H1 (cell line): Measurements from ENCODE around the gene PINK1.

ENCODE experiments used
- BACH1 ChIP-seq: IDR thresholded peaks from 2 replicates; pipeline ENCODE4 v1.6.1; 2012; ENCODE audit warnings: low read length, improper control_type of control experiment
- CHD2 ChIP-seq: IDR thresholded peaks from 2 replicates; pipeline ENCODE4 v1.6.1; 2012; ENCODE audit warnings: low read length, improper control_type of control experiment
- CREB1 ChIP-seq: IDR thresholded peaks from 2 replicates; pipeline ENCODE4 v1.6.1; 2012; ENCODE audit warnings: inconsistent platforms
- EP300 ChIP-seq, 2 experiments: IDR thresholded peaks; 1 replicate in 1 of 2; 2 replicates in 1 of 2; pipeline ENCODE4 v1.6.1; 2011 to 2012; ENCODE audit warnings: low read depth in 2 of 2, low read length in 2 of 2, mild to moderate bottlenecking in 2 of 2, borderline replicate concordance in 1 of 2, inconsistent platforms in 1 of 2, moderate library complexity in 1 of 2
- EZH2 ChIP-seq: fragments of 200-600 bp; sonication (generic); IDR thresholded peaks from 2 replicates; pipeline ENCODE4 v1.7.1; 2012; ENCODE audit warnings: low read depth, mild to moderate bottlenecking, moderate library complexity, low read length, inconsistent platforms; ENCODE audit not compliant: severe bottlenecking
- GABPA ChIP-seq: IDR thresholded peaks from 2 replicates; pipeline ENCODE4 v1.6.1; 2011; ENCODE audit warnings: mild to moderate bottlenecking, low read length, moderate library complexity, borderline replicate concordance; ENCODE audit not compliant: insufficient read depth
- POLR2A ChIP-seq, 2 experiments: IDR thresholded peaks; 1 replicate in 1 of 2; 2 replicates in 1 of 2; pipeline ENCODE4 v1.6.1; 2011; ENCODE audit warnings: low read depth in 2 of 2, low read length in 2 of 2, mild to moderate bottlenecking in 2 of 2; ENCODE audit errors: control extremely low read depth in 1 of 2
- RAD21 ChIP-seq, 2 experiments: IDR thresholded peaks in 1 of 2; conservative IDR thresholded peaks in 1 of 2; 2 replicates each; pipeline ENCODE4 v1.6.1; 2011; ENCODE audit warnings: low read depth in 2 of 2, low read length in 2 of 2, improper control_type of control experiment in 1 of 2, inconsistent platforms in 1 of 2, mild to moderate bottlenecking in 1 of 2, moderate library complexity in 1 of 2
- TAF1 ChIP-seq: IDR thresholded peaks from 2 replicates; pipeline ENCODE4 v1.6.1; 2011; ENCODE audit warnings: mild to moderate bottlenecking, low read depth, low read length
- YY1 ChIP-seq: IDR thresholded peaks from 2 replicates; pipeline ENCODE4 v1.6.1; 2011; ENCODE audit warnings: low read depth, mild to moderate bottlenecking, low read length
- TF ChIP-seq, protein P1 (sequence below), 3 experiments: IDR thresholded peaks; 1 replicate in 2 of 3; 2 replicates in 1 of 3; pipeline versions ENCODE4 v1.5.1 to v1.6.1; 2011; ENCODE audit warnings: low read length in 3 of 3, mild to moderate bottlenecking in 3 of 3, inconsistent platforms in 2 of 3, low read depth in 1 of 3, moderate library complexity in 1 of 3; ENCODE audit not compliant: insufficient read depth in 1 of 3; ENCODE audit errors: control extremely low read depth in 1 of 3

DNA sequence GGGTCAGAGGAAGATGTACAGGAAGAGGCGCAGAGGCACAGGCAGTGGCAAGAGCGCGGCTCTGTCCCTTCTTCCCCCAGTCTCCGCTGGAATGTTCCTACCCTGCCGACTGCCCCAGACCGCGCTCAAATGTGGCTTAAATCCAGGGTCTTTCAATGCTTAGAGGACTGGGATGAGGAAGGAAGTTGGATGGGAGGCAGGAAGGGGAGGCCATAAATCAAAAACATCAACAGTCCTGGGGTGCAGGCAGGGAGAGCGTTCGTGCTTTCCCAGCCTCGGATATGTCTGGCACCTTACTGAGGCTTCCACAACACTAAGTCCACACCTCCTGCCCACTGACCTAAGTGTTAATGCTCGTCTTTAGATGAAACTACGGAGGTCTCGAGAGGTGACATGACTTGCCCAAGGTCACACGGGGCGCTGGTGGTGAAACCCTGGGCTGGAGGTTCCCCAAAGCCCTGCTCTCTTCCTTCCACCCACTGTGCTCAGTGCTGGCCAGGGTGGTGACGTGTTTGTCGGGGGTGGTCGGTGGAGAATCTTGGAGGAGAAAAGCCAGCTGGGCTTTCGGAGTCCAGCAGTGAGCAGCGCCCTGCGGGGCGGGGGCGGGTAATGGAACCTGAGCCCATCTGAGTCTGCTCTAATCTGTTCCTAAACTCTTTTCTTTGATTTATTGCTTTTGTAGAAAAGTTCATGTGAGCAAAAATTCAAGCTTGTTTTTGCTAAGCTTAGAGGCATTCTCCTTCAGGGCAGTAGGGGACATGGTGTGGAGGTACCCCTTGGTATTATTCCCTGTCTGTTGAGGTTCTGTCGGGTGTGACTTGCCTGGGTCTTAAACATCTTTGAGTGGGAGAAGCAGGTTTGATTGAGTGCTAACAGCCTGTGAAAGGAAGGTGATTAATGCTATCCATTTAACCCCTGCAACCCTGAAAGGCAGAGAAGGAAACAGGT lies 43.7 kb upstream of the PINK1 start:
- TF ChIP-seq, protein P1, sequence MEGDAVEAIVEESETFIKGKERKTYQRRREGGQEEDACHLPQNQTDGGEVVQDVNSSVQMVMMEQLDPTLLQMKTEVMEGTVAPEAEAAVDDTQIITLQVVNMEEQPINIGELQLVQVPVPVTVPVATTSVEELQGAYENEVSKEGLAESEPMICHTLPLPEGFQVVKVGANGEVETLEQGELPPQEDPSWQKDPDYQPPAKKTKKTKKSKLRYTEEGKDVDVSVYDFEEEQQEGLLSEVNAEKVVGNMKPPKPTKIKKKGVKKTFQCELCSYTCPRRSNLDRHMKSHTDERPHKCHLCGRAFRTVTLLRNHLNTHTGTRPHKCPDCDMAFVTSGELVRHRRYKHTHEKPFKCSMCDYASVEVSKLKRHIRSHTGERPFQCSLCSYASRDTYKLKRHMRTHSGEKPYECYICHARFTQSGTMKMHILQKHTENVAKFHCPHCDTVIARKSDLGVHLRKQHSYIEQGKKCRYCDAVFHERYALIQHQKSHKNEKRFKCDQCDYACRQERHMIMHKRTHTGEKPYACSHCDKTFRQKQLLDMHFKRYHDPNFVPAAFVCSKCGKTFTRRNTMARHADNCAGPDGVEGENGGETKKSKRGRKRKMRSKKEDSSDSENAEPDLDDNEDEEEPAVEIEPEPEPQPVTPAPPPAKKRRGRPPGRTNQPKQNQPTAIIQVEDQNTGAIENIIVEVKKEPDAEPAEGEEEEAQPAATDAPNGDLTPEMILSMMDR (IDR thresholded peaks at IDR 0.05; ENCODE audit: control extremely low read depth in 1 of 3, insufficient read depth in 1 of 3, low read depth in 1 of 3, low read length in 3 of 3): no peak
- TF ChIP-seq EZH2: no peak
- TF ChIP-seq GABPA: no peak
- TF ChIP-seq POLR2A (IDR thresholded peaks at IDR 0.05; ENCODE audit: control extremely low read depth in 1 of 2, low read depth in 2 of 2, low read length in 2 of 2): no peak
- TF ChIP-seq EP300 (IDR thresholded peaks at IDR 0.05; ENCODE audit: borderline replicate concordance in 1 of 2, low read depth in 2 of 2, low read length in 2 of 2): no peak
- no peak for TF ChIP-seq YY1
- TF ChIP-seq BACH1: no peak
- no peak for TF ChIP-seq CREB1
- TF ChIP-seq CHD2: no peak
- no peak for TF ChIP-seq TAF1
- TF ChIP-seq RAD21 (IDR thresholded peaks at IDR 0.05 in 1 of 2, conservative IDR thresholded peaks at IDR 0.05 in 1 of 2; ENCODE audit: low read depth in 2 of 2, low read length in 2 of 2): no peak
